ENCODE data around the gene SOCS7. TPM values are rescaled to one million over a fixed set of nuclear protein-coding genes. Genes with fewer than 3 reads are reported as not detected.

SOCS7 gene
- total and polyA plus RNA-seq, 10 of the 15 experiments (the other 5 are each of a cell fraction or from before 2014, with no cell fraction given) = 0.68 to 12.8 (median 7.3) TPM

- no peak overlapping the region for H3K4me2 ChIP-seq (ENCODE audit: control insufficient read depth, insufficient read depth)
- H3K9ac ChIP-seq (ENCODE audit: control insufficient read depth, insufficient read depth, low read length) = no peak overlapping the region
- in situ Hi-C loops (cut with MboI) (no loop called here), intact Hi-C loops (cut with micrococcal nuclease; ENCODE audit: unreplicated experiment) (no loop called here)
- H3K9me3 ChIP-seq (replicated peaks; ENCODE audit: control insufficient read depth, insufficient read depth, low read length) = no peaks in the 10 kb centered on the region
- no peak overlapping the region for H3K27ac ChIP-seq (ENCODE audit: control insufficient read depth, insufficient read depth)
- 22% methylated on average over 12 of the region's 12 CpGs for WGBS (ENCODE audit: insufficient coverage, insufficient replicate concordance, low lambda C conversion rate, missing lambda C conversion rate)
- no peaks in the 10 kb centered on the region for H3K36me3 ChIP-seq (ENCODE audit: control insufficient read depth in 2 of 2, insufficient read depth in 2 of 2, low read length in 1 of 2)
- H4K20me1 ChIP-seq (ENCODE audit: control insufficient read depth, insufficient read depth) = no peaks in the 10 kb centered on the region
- no TSS peak for BruUV-seq (replicated peaks)
- H3K79me2 ChIP-seq (ENCODE audit: control insufficient read depth, insufficient read depth, low read length) = no peaks in the 10 kb centered on the region
- TF ChIP-seq, protein P1, sequence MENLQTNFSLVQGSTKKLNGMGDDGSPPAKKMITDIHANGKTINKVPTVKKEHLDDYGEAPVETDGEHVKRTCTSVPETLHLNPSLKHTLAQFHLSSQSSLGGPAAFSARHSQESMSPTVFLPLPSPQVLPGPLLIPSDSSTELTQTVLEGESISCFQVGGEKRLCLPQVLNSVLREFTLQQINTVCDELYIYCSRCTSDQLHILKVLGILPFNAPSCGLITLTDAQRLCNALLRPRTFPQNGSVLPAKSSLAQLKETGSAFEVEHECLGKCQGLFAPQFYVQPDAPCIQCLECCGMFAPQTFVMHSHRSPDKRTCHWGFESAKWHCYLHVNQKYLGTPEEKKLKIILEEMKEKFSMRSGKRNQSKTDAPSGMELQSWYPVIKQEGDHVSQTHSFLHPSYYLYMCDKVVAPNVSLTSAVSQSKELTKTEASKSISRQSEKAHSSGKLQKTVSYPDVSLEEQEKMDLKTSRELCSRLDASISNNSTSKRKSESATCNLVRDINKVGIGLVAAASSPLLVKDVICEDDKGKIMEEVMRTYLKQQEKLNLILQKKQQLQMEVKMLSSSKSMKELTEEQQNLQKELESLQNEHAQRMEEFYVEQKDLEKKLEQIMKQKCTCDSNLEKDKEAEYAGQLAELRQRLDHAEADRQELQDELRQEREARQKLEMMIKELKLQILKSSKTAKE (IDR thresholded peaks at IDR 0.05; ENCODE audit: low read depth, poor library complexity, severe bottlenecking) = no peak
- TF ChIP-seq ZNF622 (IDR thresholded peaks at IDR 0.05) = no peak
- no peak for TF ChIP-seq POLR2AphosphoS5 (IDR thresholded peaks at IDR 0.05; ENCODE audit: low read length)
- TF ChIP-seq CREB1 (IDR thresholded peaks at IDR 0.05; ENCODE audit: low read depth) = no peak
- no peak for TF ChIP-seq NFXL1 (IDR thresholded peaks at IDR 0.05; ENCODE audit: borderline replicate concordance)
- no peak for TF ChIP-seq EP300 (IDR thresholded peaks at IDR 0.05; ENCODE audit: borderline replicate concordance in 1 of 2, control insufficient read depth in 1 of 2, low read depth in 2 of 2, low read length in 2 of 2)
- TF ChIP-seq RCOR1 (conservative IDR thresholded peaks at IDR 0.05; ENCODE audit: low read depth, low read length) = no peak
- TF ChIP-seq JUND (IDR thresholded peaks at IDR 0.05; ENCODE audit: low read depth, low read length) = no peak
- TF ChIP-seq ZBED1 (IDR thresholded peaks at IDR 0.05; ENCODE audit: borderline replicate concordance) = no peak
- no peak for TF ChIP-seq ZSCAN29 (IDR thresholded peaks at IDR 0.05)
- no peak for TF ChIP-seq CREM (IDR thresholded peaks at IDR 0.05; ENCODE audit: low read depth)
- no peak for TF ChIP-seq MXI1 (IDR thresholded peaks at IDR 0.05; ENCODE audit: low read depth, low read length)
- TF ChIP-seq JUNB (IDR thresholded peaks at IDR 0.05) = no peak
- no peak for TF ChIP-seq NBN (IDR thresholded peaks at IDR 0.05)
- TF ChIP-seq SMARCA5 (IDR thresholded peaks at IDR 0.05) = no peak
- peaks cover 5 to 13% of the 10 kb centered on the region in 2 experiments; a peak in 3 of 4 replicates for H3K27me3 ChIP-seq (replicated peaks in 1 of 2; ENCODE audit: control insufficient read depth in 2 of 2, insufficient read depth in 2 of 2, low read length in 1 of 2)
- no peak overlapping the region for H3K4me3 ChIP-seq
- H2AFZ ChIP-seq (ENCODE audit: control insufficient read depth, low read depth, low read length) = no peak overlapping the region
- FAIRE-seq (no peak), ATAC-seq (peak; percentile 20), DNase-seq (ENCODE audit: low read depth, low spot score) (no peak)
- RAD21 ChIA-PET (ENCODE audit: unreplicated experiment) = no interaction called here
- H3K4me1 ChIP-seq (ENCODE audit: control insufficient read depth, insufficient read depth, low read length) = peaks cover 11% of the 10 kb centered on the region
- POLR2A ChIA-PET = no interaction called here
- SMC1A ChIA-PET (ENCODE audit: uncharacterized antibody, unreplicated experiment) = no interaction called here
- CTCF ChIA-PET = interaction anchor here (0.7 to 1.6 kb wide), 2 partner anchors 12 to 14 kb away, joined by 3 to 4 read pairs; no protein-coding TSS in a partner anchor
Observed at GRCh38 chr17:38454532-38454931, 102.9 kb downstream of the SOCS7 start.

Other genes with a start within 250 kb of the SOCS7 start
- not detected in 2 replicates for gene TBC1D3E, start 223.9 kb upstream of the SOCS7 start, total RNA-seq (2014; rRNA removed)
- not detected in 2 replicates for gene TBC1D3E, start 223.9 kb upstream of the SOCS7 start, total RNA-seq (2014; rRNA removed; fragmentation: Illumina TruSeq; extraction: Trizol)
- gene TBC1D3E, start 223.9 kb upstream of the SOCS7 start, total RNA-seq (2021) = not detected in 2 replicates
- 0.04 TPM in 1 of 2 replicates, not detected in the other for gene TBC1D3E, start 223.9 kb upstream of the SOCS7 start, polyA plus RNA-seq (2011; rRNA removed)
- not detected in 2 replicates for gene TBC1D3E, start 223.9 kb upstream of the SOCS7 start, polyA plus RNA-seq (2014; fragmentation: Illumina TruSeq; extraction: Trizol)
- gene TBC1D3E, start 223.9 kb upstream of the SOCS7 start, polyA plus RNA-seq (2014; fragmentation: Nextera tagmentation; extraction: Ambion mirVana) = not detected
- gene TBC1D3E, start 223.9 kb upstream of the SOCS7 start, polyA plus RNA-seq (2014; rRNA removed) = not detected in 2 replicates
- not detected for gene TBC1D3E, start 223.9 kb upstream of the SOCS7 start, polyA plus RNA-seq (2016; fragmentation: Nextera tagmentation; extraction: Ambion mirVana)
- gene TBC1D3, start 159.3 kb upstream of the SOCS7 start, total RNA-seq (2014; rRNA removed) = not detected in 2 replicates
- not detected in 2 replicates for gene TBC1D3, start 159.3 kb upstream of the SOCS7 start, total RNA-seq (2014; rRNA removed; fragmentation: Illumina TruSeq; extraction: Trizol)
- gene TBC1D3, start 159.3 kb upstream of the SOCS7 start, total RNA-seq (2021) = not detected in 2 replicates
- gene TBC1D3, start 159.3 kb upstream of the SOCS7 start, polyA plus RNA-seq (2011; rRNA removed) = 0.03 and 0.16 TPM in 2 replicates
- not detected in 2 replicates for gene TBC1D3, start 159.3 kb upstream of the SOCS7 start, polyA plus RNA-seq (2014; fragmentation: Illumina TruSeq; extraction: Trizol)
- not detected for gene TBC1D3, start 159.3 kb upstream of the SOCS7 start, polyA plus RNA-seq (2014; fragmentation: Nextera tagmentation; extraction: Ambion mirVana)
- gene TBC1D3, start 159.3 kb upstream of the SOCS7 start, polyA plus RNA-seq (2014; rRNA removed) = not detected in 2 replicates
- gene TBC1D3, start 159.3 kb upstream of the SOCS7 start, polyA plus RNA-seq (2016; fragmentation: Nextera tagmentation; extraction: Ambion mirVana) = not detected
- gene MRPL45, start 54.7 kb upstream of the SOCS7 start, total RNA-seq (2014; rRNA removed) = 47.4 and 54.9 TPM in 2 replicates
- gene MRPL45, start 54.7 kb upstream of the SOCS7 start, total RNA-seq (2014; rRNA removed; fragmentation: Illumina TruSeq; extraction: Trizol) = 36.2 and 37.5 TPM in 2 replicates
- gene MRPL45, start 54.7 kb upstream of the SOCS7 start, total RNA-seq (2021) = 44.5 and 45.3 TPM in 2 replicates
- gene MRPL45, start 54.7 kb upstream of the SOCS7 start, polyA plus RNA-seq (2011; rRNA removed) = 80.9 and 97.4 TPM in 2 replicates
- 82.4 and 98.5 TPM in 2 replicates for gene MRPL45, start 54.7 kb upstream of the SOCS7 start, polyA plus RNA-seq (2014; fragmentation: Illumina TruSeq; extraction: Trizol)
- 100 to 1,000 TPM; 107 to 128 TPM for gene MRPL45, start 54.7 kb upstream of the SOCS7 start, polyA plus RNA-seq (2014; fragmentation: Nextera tagmentation; extraction: Ambion mirVana)
- gene MRPL45, start 54.7 kb upstream of the SOCS7 start, polyA plus RNA-seq (2014; rRNA removed) = 60.2 and 61.1 TPM in 2 replicates
- 10 to 100 TPM; 57.8 to 58.1 TPM for gene MRPL45, start 54.7 kb upstream of the SOCS7 start, polyA plus RNA-seq (2016; fragmentation: Nextera tagmentation; extraction: Ambion mirVana)
- 0.05 TPM in 1 of 2 replicates, not detected in the other for gene GPR179, start 7.9 kb upstream of the SOCS7 start, total RNA-seq (2014; rRNA removed)
- gene GPR179, start 7.9 kb upstream of the SOCS7 start, total RNA-seq (2014; rRNA removed; fragmentation: Illumina TruSeq; extraction: Trizol) = under 0.01 and 0.05 TPM in 2 replicates
- 0.08 TPM in 1 of 2 replicates, not detected in the other for gene GPR179, start 7.9 kb upstream of the SOCS7 start, total RNA-seq (2021)
- gene GPR179, start 7.9 kb upstream of the SOCS7 start, polyA plus RNA-seq (2011; rRNA removed) = 0.03 TPM in 2 replicates
- 0.03 TPM in 1 of 2 replicates, not detected in the other for gene GPR179, start 7.9 kb upstream of the SOCS7 start, polyA plus RNA-seq (2014; fragmentation: Illumina TruSeq; extraction: Trizol)
- gene GPR179, start 7.9 kb upstream of the SOCS7 start, polyA plus RNA-seq (2014; fragmentation: Nextera tagmentation; extraction: Ambion mirVana) = not detected
- 0.01 and 0.04 TPM in 2 replicates for gene GPR179, start 7.9 kb upstream of the SOCS7 start, polyA plus RNA-seq (2014; rRNA removed)
- under 1 TPM; 0.01 TPM for gene GPR179, start 7.9 kb upstream of the SOCS7 start, polyA plus RNA-seq (2016; fragmentation: Nextera tagmentation; extraction: Ambion mirVana)
- gene ARHGAP23, start 76.6 kb downstream of the SOCS7 start, total RNA-seq (2014; rRNA removed) = 2.1 and 2.9 TPM in 2 replicates
- gene ARHGAP23, start 76.6 kb downstream of the SOCS7 start, total RNA-seq (2014; rRNA removed; fragmentation: Illumina TruSeq; extraction: Trizol) = 2.5 and 2.9 TPM in 2 replicates
- 5.6 and 5.8 TPM in 2 replicates for gene ARHGAP23, start 76.6 kb downstream of the SOCS7 start, total RNA-seq (2021)
- 0.84 and 1.1 TPM in 2 replicates for gene ARHGAP23, start 76.6 kb downstream of the SOCS7 start, polyA plus RNA-seq (2011; rRNA removed)
- gene ARHGAP23, start 76.6 kb downstream of the SOCS7 start, polyA plus RNA-seq (2014; fragmentation: Illumina TruSeq; extraction: Trizol) = 0.65 and 2.4 TPM in 2 replicates
- gene ARHGAP23, start 76.6 kb downstream of the SOCS7 start, polyA plus RNA-seq (2014; fragmentation: Nextera tagmentation; extraction: Ambion mirVana) = under 1 TPM; 0.23 to 0.35 TPM
- gene ARHGAP23, start 76.6 kb downstream of the SOCS7 start, polyA plus RNA-seq (2014; rRNA removed) = 4.2 and 5.0 TPM in 2 replicates
- 1 to 10 TPM in 1 of 2 experiments, under 1 TPM in 1; 0.75 to 1.8 TPM for gene ARHGAP23, start 76.6 kb downstream of the SOCS7 start, polyA plus RNA-seq (2016; fragmentation: Nextera tagmentation; extraction: Ambion mirVana)

Measured in GM12878 (cell line).